Cerebellar nuclear complex (tissue), 1 donor: ENCODE data around the gene LRRC18.
A peak's percentile ranks its signal among the peaks of the same experiment; 100 is the strongest.

Experiments
- DNase-seq, 2 experiments: peaks; one replicate each; lab custom pipeline; 2025; lab: John Stamatoyannopoulos, UW

LRRC18 gene

DNA sequence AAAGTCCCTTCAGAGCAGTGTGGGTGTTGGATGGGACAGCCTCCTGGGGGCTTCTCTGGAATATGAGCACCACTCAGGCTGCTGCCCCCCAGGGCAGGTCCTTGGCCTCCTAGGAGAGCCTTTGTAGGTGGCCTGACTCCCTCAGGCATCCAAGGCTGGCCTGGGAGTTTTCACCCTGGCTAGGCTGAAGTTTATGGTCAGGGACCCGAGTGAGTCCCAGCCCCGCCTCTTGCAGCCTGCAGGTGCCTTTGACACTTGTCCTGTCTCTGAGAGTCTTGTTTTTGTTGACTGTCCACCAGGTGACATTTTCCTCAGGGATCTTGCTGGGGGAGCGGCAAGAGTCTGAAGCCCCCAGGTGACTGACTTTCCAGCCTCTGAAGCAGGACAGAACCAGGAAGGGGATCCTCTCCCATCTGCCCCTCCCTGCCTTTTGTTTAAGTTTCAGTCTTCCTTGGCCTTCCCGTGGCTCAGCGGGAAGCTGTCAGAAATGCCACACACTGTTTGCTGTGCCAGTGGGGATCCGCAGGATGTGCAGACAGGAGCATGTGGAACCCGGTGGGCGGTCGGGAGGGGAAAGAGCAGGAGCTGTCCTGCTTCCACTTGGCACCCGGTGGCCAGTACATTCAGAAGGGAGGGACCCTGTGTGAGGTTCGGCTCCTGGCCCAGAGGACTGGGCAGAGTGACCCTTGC, 59.5 kb downstream of the LRRC18 start:
- peak in 1 of 2 experiments; percentile 22 for DNase-seq

DNA sequence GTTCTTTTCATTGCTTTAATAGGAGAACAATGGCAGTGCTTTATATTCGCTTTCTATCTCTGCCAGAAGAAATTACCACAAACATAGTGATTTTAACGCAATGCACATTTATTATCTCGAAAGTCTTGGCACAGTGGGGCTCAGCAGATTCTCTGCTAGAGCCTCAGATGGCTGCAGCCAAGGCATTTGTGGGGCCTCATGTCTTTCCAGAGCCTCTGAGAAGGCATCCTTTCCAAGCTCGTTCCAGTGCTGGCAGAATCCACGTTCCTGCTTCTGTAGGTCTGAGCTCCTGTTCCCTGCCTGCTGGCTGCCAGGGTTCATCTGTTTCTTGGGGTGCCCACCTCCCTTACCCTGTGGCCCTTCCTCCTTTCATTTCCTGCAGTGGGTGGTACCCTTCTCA, 60.2 kb downstream of the LRRC18 start:
- DNase-seq = no peak

DNA sequence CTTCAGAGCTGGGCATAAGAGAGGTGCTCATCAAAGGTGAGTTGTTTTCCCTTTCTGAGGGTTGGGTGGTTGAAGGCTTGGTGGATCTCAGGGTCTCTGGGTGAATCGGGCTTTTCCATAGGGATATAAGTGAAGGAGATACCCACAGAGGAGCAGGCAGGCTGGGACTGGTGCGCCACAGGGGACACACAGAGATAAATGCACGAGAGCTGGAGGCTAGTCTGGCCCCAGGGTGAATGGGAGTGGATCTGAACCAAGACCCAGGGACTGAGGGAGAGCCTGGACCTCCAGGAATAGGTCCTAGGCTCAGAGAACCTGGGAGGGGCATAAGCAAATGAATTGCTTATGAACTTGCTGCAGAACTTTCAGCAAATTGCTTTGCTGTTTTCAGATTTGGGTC, 61.5 kb downstream of the LRRC18 start:
- no peak for DNase-seq

DNA sequence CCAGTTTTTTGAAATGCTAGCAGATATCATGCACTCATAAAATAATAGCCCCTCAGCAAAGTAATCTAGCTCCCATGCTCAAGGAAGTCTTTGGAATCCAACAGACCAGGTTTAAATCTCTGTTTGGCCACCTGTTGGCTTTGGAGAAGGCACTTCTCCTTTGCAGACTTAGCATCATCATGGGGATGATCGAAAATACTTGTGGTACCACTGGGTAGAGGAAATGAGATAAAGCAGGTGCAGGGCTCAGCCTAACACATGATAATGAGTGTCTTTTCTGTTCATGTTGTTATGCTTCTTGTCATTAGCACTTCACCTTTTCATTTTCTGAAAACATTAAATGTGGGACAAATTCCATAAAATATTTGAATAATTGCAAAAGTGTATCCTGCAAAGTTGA, 67.4 kb downstream of the LRRC18 start:
- DNase-seq = no peak
